Heart left ventricle (tissue), 16 donors: ENCODE measurements around the gene ABL2. TPM values are rescaled to one million over a fixed set of nuclear protein-coding genes. Genes with fewer than 3 reads are reported as not detected.
"Not testable (repeated sequence)": the region's sequence is repeated elsewhere in the genome, so short reads cannot be mapped to it uniquely, and the experiment has no call there.

Experiments
- ATAC-seq, 4 donors: fragments of 200-7000 bp; cut with Tn5 transposase; one replicate each; pipeline ENCODE4 v1.9.1; 2020 to 2022; ENCODE audit warnings: moderate library complexity in 4 of 4, mild to moderate bottlenecking in 3 of 4, moderate number of reproducible peaks in 1 of 4
- DNase-seq, 5 donors: peaks; one replicate each; pipeline ENCODE4 v3.0.0-alpha.2; 2020
- H3K27ac ChIP-seq, 12 donors: fragments of 200-600 bp; sonication (generic) in 4 of 12; one replicate each; pipeline versions ENCODE4 v1.5.0 to v1.8.0; 2016 to 2022; ENCODE audit warnings: mild to moderate bottlenecking in 2 of 12
- H3K27me3 ChIP-seq, 9 donors: fragments of 200-600 bp; sonication (generic) in 2 of 9; one replicate each; pipeline versions ENCODE4 v1.5.1 to v1.8.0; 2016 to 2022; ENCODE audit warnings: mild to moderate bottlenecking in 3 of 9
- H3K36me3 ChIP-seq, 9 donors: fragments of 200-600 bp; sonication (generic) in 2 of 9; one replicate each; pipeline versions ENCODE4 v1.5.0 to v1.8.0; 2018 to 2022; ENCODE audit warnings: mild to moderate bottlenecking in 2 of 9
- H3K4me1 ChIP-seq, 12 donors: fragments of 200-600 bp; sonication (generic) in 4 of 12; one replicate each; pipeline versions ENCODE4 v1.5.0 to v1.8.0; 2016 to 2022; ENCODE audit warnings: mild to moderate bottlenecking in 3 of 12
- H3K4me3 ChIP-seq, 12 donors: fragments of 200-600 bp; sonication (generic) in 4 of 12; one replicate each; pipeline versions ENCODE4 v1.5.0 to v1.8.0; 2017 to 2022; ENCODE audit warnings: mild to moderate bottlenecking in 9 of 12, moderate library complexity in 4 of 12
- H3K9me3 ChIP-seq, 12 donors: fragments of 200-600 bp; sonication (generic) in 4 of 12; one replicate each; pipeline versions ENCODE4 v1.5.0 to v1.8.0; 2016 to 2022; ENCODE audit warnings: mild to moderate bottlenecking in 1 of 12
- POLR2A ChIP-seq, 2 donors: fragments of 450-650 bp; IDR thresholded peaks; one replicate each; pipeline ENCODE4 v1.6.1; 2017; ENCODE audit warnings: antibody characterized with exemption in 2 of 2, mild to moderate bottlenecking in 2 of 2, moderate library complexity in 2 of 2
- WGBS, 4 donors: extraction: QIAGEN DNeasy Blood & Tissue Kit in 2 of 4; methylation state at CpG; one replicate each; pipeline versions ENCODE4 v1.1.5 to v1.1.7; 2013 to 2018; 5-methylcytosine and 5-hydroxymethylcytosine counted together
- intact Hi-C, 10 donors: fragments of 100-400 bp; cut with DNase I; formaldehyde crosslinking; loops; one replicate each; pipeline versions ENCODE4 v1.11.1 to v1.14.2; 2022
- polyA plus RNA-seq, 2 donors: library from polyadenylated mRNA; stranded (reverse); fragments of 200-250 nt; gene quantifications; one replicate each; pipeline ENCODE4 v1.2.3, GENCODE V29; 2013
- total RNA-seq, 9 donors: library from RNA; depleted of rRNA in 2 of 9; stranded (reverse); fragments of >200 nt in 2 of 9; fragmentation: NEBNext Ultra II Directional in 3 of 9; extraction: Animal tissue kit (Norgen Biotek cat#: 25700) in 3 of 9; gene quantifications; one replicate each; pipeline versions ENCODE4 v1.1.0 to v1.2.4, GENCODE V29; 2016 to 2023
- TF ChIP-seq, protein P1 (sequence below), 12 donors: fragments of 200-600 bp; sonication (generic) in 4 of 12; IDR thresholded peaks; one replicate each; pipeline versions ENCODE4 v1.5.0 to v1.8.0; 2018 to 2022; ENCODE audit warnings: antibody characterized with exemption in 12 of 12, mild to moderate bottlenecking in 5 of 12
- donor health status: ischemic (EF 13 %, LVEDD 7.1; RV severe dilation, severe dysfunction).
- donor health status: healthy with polysubstance abuse.
- donor health status: DM: no; HTN: yes; CAD: no.
- donor health status: DM: no; HTN: no; CAD: no.
- donor health status: ischemic (EF 25% LVEDD 6.9; RV normal size, moderate dysfunction).
- donor health status: ischemic (EF 25% LVEDD 5.7; RV mildly dilated, moderate dysfunction).
- donor health status: healthy.
- donor health status: DM: yes; HTN: yes; CAD: no.
- donor health status: ischemic (EF 35%, LVEDD 5.7; RV mildly dilated, moderate dysfunction).
- donor health status: nonischemic (EF 11% LVEDD 7.7; RV severe dilation, severe dysfunction).
- donor health status: DM: yes; HTN: yes; CAD: no.
- donor health status: PGD.
- donor health status: ischemic (EF 29% LVEDD 5.4; RV normal size, mild dysfunction).
- donor health status: nonischemic (EF 23%, LVEDD 6.1; RV moderate dilation, normal function).

The ABL2 gene
- total and polyA plus RNA-seq, 11 donors, result 2.5 to 22.0 (median 10.2) TPM

DNA sequence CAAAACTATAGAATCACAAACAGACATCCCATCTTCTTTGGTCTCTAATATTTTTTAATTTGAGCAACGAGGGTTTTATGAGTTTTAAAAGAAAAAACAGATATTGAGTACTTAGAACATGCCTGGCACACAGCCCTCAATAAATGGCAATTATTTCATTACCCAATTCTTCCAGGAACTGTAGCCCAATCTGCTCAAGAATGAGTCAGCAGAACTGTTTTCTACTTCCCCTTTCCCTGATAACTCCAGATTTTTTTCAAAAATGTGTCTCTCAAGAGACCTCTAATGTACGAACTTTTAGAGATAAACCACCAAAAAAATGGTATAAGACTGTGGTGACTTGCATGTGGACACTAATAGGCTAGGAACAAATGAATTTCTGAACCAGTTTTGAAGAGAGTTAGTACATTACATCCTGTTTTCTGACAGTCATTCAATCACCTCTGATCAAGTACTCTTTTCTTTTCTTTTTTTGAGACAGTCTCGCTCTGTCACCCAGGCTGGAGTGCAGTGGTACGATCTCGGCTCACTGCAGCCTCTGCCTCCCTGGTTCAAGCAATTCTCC is 11.5 kb downstream of the ABL2 start:
- Histone ChIP-seq H3K36me3 (peaks cover 0 to 15% (median 0%) of the 10 kb centered on the region in 9 donors), H3K4me1 (peaks cover 0 to 33% (median 9%) of the 10 kb centered on the region in 12 donors), H3K9me3 (no peaks in the 10 kb centered on the region), H3K27ac (peak overlapping the region in 7 of 12 donors; percentile 21 to 92 (median 42)), H3K27me3 (no peaks in the 10 kb centered on the region), H3K4me3 (peak overlapping the region in 1 of 12 donors; percentile 10)
- no peak for DNase-seq
- peak in 3 of 4 donors; percentile 53 to 81 (median 68) for ATAC-seq
- intact Hi-C loops, result no loop called here
- 64 to 76% (median 73%) methylated on average over 5 of the region's 5 CpGs for WGBS, 4 donors
- TF ChIP-seq, protein P1, sequence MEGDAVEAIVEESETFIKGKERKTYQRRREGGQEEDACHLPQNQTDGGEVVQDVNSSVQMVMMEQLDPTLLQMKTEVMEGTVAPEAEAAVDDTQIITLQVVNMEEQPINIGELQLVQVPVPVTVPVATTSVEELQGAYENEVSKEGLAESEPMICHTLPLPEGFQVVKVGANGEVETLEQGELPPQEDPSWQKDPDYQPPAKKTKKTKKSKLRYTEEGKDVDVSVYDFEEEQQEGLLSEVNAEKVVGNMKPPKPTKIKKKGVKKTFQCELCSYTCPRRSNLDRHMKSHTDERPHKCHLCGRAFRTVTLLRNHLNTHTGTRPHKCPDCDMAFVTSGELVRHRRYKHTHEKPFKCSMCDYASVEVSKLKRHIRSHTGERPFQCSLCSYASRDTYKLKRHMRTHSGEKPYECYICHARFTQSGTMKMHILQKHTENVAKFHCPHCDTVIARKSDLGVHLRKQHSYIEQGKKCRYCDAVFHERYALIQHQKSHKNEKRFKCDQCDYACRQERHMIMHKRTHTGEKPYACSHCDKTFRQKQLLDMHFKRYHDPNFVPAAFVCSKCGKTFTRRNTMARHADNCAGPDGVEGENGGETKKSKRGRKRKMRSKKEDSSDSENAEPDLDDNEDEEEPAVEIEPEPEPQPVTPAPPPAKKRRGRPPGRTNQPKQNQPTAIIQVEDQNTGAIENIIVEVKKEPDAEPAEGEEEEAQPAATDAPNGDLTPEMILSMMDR (IDR thresholded peaks at IDR 0.05), result no peak
- no peak for TF ChIP-seq POLR2A (IDR thresholded peaks at IDR 0.05)

DNA sequence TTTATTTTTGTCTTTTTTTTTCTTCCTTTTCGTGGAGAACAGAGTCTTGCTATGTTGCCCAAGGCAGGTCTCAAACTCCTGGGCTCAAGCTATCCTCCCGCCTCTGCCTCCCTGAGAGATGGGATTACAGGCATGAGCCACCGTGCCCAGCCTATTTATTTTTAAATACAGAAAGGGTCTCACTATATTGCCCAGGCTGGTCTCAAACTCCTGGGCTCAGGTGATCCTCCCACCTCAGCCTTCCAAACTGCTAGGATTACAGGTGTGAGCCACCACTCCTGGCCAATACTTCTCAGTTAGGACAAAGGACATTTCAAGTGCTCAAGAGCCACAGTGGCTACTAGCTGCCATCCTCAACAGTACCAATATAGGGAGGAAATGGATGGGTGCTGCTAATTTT is 16.2 kb downstream of the ABL2 start:
- H3K4me3 ChIP-seq, DNase-seq, H3K27ac ChIP-seq, H3K9me3 ChIP-seq, H3K36me3 ChIP-seq, H3K27me3 ChIP-seq, intact Hi-C loops, ATAC-seq: not testable (repeated sequence)
- peaks cover 0 to 27% (median 11%) of the 10 kb centered on the region in 12 donors for H3K4me1 ChIP-seq
- WGBS, 4 donors, result 95 to 99% (median 98%) methylated on average over 3 of the region's 3 CpGs

DNA sequence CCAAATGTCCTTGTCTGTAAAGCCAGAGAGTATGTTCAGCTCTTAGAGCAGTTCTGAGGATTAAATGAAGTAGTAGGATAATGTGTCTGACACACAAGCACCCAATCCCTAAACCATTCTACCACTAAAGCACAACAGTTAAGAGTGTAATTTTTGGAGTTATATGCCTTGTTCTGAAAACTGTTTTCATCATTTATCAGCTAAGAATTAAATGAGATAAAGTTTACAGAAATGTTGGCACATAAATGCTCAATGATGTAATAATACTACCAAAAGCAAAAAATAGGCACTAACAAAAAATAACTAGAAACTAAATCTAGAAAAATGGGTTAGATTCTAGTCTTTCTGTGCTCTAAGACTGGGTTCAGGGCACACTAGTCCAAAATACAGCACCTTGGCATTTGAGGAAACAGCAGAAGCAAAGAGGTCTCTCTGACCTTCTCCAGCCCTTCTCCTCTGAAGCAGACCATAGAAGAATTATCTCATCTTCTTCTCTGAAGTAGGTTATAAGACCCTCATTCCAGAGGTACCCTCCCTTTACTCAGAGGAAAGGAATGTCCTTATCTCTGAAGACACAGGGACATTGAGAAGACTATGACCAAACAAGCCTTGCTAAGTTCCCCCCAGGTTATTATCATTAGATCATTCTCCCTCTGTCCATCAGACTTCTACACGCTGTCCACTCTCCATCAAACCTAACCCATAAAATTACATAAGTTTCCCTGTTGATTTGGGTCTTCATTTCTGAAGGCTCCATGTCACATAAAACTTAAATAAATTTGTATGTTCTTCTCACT is 20.6 kb downstream of the ABL2 start:
- Histone ChIP-seq H3K9me3 (no peaks in the 10 kb centered on the region), H3K27ac (no peak overlapping the region), H3K4me1 (peaks cover 0 to 36% (median 11%) of the 10 kb centered on the region in 12 donors), H3K4me3 (no peak overlapping the region), H3K27me3 (no peaks in the 10 kb centered on the region), H3K36me3 (no peaks in the 10 kb centered on the region)
- no peak for ATAC-seq
- TF ChIP-seq, protein P1 (IDR thresholded peaks at IDR 0.05), result no peak
- TF ChIP-seq POLR2A (IDR thresholded peaks at IDR 0.05), result no peak
- no peak for DNase-seq
- 51 to 96% (median 92%) methylated on average over 1 of the region's 1 CpG for WGBS, 4 donors
- intact Hi-C loops, result loop anchor here in 1 of 10 donors (10.0 kb wide), 1 partner anchor 86 kb away; the partner anchor contains the start of gene SOAT1

DNA sequence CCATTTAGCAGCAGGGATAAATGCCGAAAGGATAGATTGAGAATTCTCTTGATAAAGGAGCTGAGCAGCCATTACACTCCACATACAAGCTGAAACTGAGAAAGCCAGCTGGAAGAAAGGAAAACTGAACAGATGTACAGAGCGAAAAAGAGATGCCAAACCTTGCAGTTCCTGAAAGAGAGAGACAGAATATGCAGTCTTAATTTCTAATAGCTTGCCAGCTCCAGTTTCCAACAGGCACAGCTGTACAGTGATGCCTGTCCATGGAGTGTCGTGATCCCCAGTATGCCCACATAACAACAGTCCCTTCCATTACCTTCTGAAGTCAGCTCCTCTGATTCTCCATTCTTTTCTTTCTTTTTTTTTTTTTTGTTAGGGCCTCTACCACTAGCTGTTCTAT is 22.7 kb downstream of the ABL2 start:
- H3K27me3 ChIP-seq, result no peaks in the 10 kb centered on the region
- H3K4me3 ChIP-seq, result peak overlapping the region in 1 of 12 donors; percentile 12
- H3K9me3 ChIP-seq, result no peaks in the 10 kb centered on the region
- 70 to 82% (median 75%) methylated on average over 3 of the region's 3 CpGs for WGBS, 4 donors
- intact Hi-C loops, result loop anchor here in 1 of 10 donors (10.0 kb wide), 1 partner anchor 88 kb away; the partner anchor contains the start of gene SOAT1
- peaks cover 0 to 36% (median 11%) of the 10 kb centered on the region in 12 donors for H3K4me1 ChIP-seq
- TF ChIP-seq POLR2A (IDR thresholded peaks at IDR 0.05), result no peak
- TF ChIP-seq, protein P1 (IDR thresholded peaks at IDR 0.05), result no peak
- ATAC-seq, result peak in 3 of 4 donors; percentile 56 to 70 (median 62)
- DNase-seq, result no peak
- H3K27ac ChIP-seq, result no peak overlapping the region
- H3K36me3 ChIP-seq, result no peaks in the 10 kb centered on the region
